GM12891 (cell line): Measurements from ENCODE around the gene PCGF3.

Source experiments
- POLR2A ChIP-seq: IDR thresholded peaks from 2 replicates; pipeline ENCODE4 v1.6.1; 2011; ENCODE audit warnings: low read depth, low read length, control low read depth
- POLR2AphosphoS5 ChIP-seq: IDR thresholded peaks from 2 replicates; pipeline ENCODE4 v1.6.1; 2011; ENCODE audit warnings: low read depth, low read length, control low read depth
- POU2F2 ChIP-seq: IDR thresholded peaks from 2 replicates; pipeline ENCODE4 v1.6.1; 2011; ENCODE audit warnings: low read depth, mild to moderate bottlenecking, control low read depth, low read length, moderate library complexity
- SPI1 ChIP-seq: IDR thresholded peaks from 2 replicates; pipeline ENCODE4 v1.6.1; 2011; ENCODE audit warnings: low read depth, low read length, control low read depth
- TAF1 ChIP-seq: IDR thresholded peaks from 2 replicates; pipeline ENCODE4 v1.6.1; 2011; ENCODE audit warnings: low read depth, low read length, control low read depth

DNA sequence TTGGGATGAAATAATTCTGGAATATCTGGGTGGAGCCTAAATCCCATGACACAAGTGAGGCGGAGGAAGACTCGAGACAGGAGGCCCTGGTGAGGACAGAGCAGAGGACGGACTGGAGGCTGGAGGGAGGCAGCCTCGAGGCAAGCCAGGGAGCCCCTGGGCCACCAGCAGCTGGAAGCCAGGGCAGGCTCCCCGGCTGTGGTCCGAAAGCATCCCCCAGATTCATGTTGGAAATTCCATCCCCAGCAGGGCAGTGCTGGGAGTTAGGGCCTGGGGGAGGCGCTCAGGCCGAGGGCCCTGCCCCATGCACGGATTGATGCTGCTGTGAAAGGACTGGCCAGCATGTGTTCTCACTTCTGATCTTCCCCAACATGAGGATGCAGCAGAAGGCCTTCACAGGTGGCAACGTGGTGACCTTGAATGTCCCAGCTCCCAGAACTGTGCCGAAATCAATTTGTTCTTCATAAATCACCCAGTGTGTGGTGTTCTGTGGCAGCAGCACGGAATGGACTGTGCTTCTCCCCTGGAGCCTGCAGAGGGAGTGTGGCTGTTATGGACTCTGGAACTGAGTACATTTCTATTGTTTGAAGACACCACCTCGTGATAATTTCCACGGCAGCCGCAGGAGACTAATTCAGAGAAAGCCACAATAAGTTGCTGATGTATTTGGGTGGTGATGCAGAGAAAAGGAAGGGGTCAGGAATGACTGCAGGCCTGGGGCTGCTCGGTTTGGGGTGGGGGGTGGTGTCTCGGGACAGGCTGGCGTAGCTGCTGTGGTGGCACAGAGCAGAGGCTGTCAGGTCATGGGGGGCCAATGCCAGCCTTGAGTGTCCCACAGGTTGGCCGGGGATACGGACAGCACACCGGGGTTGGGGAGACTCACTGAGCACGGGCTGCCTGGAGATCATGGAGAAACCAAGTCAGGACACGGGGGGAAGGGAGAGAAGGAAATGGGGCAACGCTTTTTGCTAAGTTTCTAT is 56.9 kb downstream of the PCGF3 start:
- no peak for TF ChIP-seq POLR2A
- TF ChIP-seq POLR2AphosphoS5: no peak
- TF ChIP-seq TAF1: no peak
- no peak for TF ChIP-seq POU2F2
- no peak for TF ChIP-seq SPI1
